ENCODE measurements around the gene GPR3. TPM values are rescaled to one million over a fixed set of nuclear protein-coding genes. Genes with fewer than 3 reads are reported as not detected.

GPR3 gene
- total and polyA plus RNA-seq, 2 of the 8 experiments (the other 6 are each of a cell fraction or from before 2014, with no cell fraction given) = 9.9 to 26.5 TPM

DNA sequence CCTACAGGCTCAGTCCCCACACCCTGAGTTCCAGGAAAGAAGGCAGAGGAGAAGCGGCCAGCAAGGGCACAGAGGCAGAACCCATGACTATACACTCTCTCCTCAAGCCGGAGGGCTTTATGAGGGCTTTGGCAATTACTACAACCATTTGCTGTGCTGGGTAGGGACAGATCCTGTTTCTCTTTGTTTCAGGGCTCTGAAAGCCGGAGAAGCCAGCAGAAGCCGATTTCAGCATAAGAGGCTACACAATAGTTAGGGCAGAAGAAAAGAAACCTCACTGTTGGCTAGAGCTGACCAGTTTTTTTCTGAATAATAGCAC is 13.9 kb downstream of the GPR3 start:
- Histone ChIP-seq H2BK15ac (ENCODE audit: low read length) (no peak overlapping the region), H3K14ac (ENCODE audit: insufficient read length) (no peak overlapping the region), H4K8ac (ENCODE audit: extremely low read depth, insufficient read depth, low read length) (no peak overlapping the region), H4K91ac (replicated peaks; ENCODE audit: insufficient read length, low read length) (no peak overlapping the region), H2AFZ (ENCODE audit: low read length) (no peak overlapping the region), H2BK5ac (ENCODE audit: low read depth, low read length) (peak overlapping the region; percentile 74), H2BK12ac (ENCODE audit: low read depth, low read length) (no peak overlapping the region), H4K5ac (ENCODE audit: insufficient read length, low read depth, low read length) (no peak overlapping the region), H3K79me1 (ENCODE audit: low read depth, low read length) (no peaks in the 10 kb centered on the region; the same call in 1 of the 2 replicates), H3K18ac (ENCODE audit: extremely low read depth, low read length) (no peak overlapping the region), H3K9ac (replicated peaks in 1 of 4; ENCODE audit: extremely low read depth in 1 of 4, low read depth in 3 of 4, low read length in 3 of 4) (peak overlapping the region in 3 of 4 experiments; percentile 29 to 43 (median 39); a peak in 4 of 7 replicates), H3K4ac (replicated peaks; ENCODE audit: insufficient read length, low read depth, low read length) (no peak overlapping the region), H3K9me3 (ENCODE audit: insufficient read depth in 2 of 2, low read depth in 1 of 2, low read length in 1 of 2) (no peaks in the 10 kb centered on the region), H2AK5ac (ENCODE audit: low read depth, low read length) (0 out of 2 replicates have a peak overlapping the region, but pooled peaks have one; percentile 10), H2BK20ac (ENCODE audit: low read length) (no peak overlapping the region), H3K36me3 (ENCODE audit: control insufficient read depth in 2 of 4, insufficient read depth in 4 of 4, low read length in 3 of 4) (peaks cover 0 to 30% (median 16%) of the 10 kb centered on the region in 4 experiments; a peak in 6 of 8 replicates), H3K4me3 (ENCODE audit: extremely low read depth in 1 of 4, insufficient read depth in 2 of 4, low read depth in 3 of 4, low read length in 4 of 4) (no peak overlapping the region), H3K27ac (ENCODE audit: low read depth, low read length) (peak overlapping the region; percentile 71), H3K27me3 (replicated peaks in 1 of 4; ENCODE audit: control insufficient read depth in 3 of 4, extremely low read depth in 1 of 4, insufficient read depth in 3 of 4, low read length in 3 of 4) (no peaks in the 10 kb centered on the region), H2BK120ac (replicated peaks; ENCODE audit: low read depth, low read length) (no peak overlapping the region), H3K4me1 (replicated peaks in 1 of 4; ENCODE audit: control insufficient read depth in 3 of 4, insufficient read depth in 4 of 4, low read length in 3 of 4) (peaks cover 9 to 30% (median 17%) of the 10 kb centered on the region in 4 experiments), H4K20me1 (replicated peaks in 1 of 2; ENCODE audit: control insufficient read depth in 1 of 2, insufficient read depth in 2 of 2, low read length in 2 of 2) (peaks cover 0 to 2% of the 10 kb centered on the region in 2 experiments), H3K56ac (replicated peaks; ENCODE audit: insufficient read length, low read depth, low read length) (no peak overlapping the region), H3K23me2 (ENCODE audit: low read depth, low read length) (no peaks in the 10 kb centered on the region), H3K4me2 (ENCODE audit: insufficient read depth in 1 of 2, low read depth in 2 of 2, low read length in 2 of 2) (peak overlapping the region in 1 of 2 experiments; percentile 24; a peak in 2 of 4 replicates), H3K23ac (ENCODE audit: insufficient read length) (no peak overlapping the region), H3K79me2 (ENCODE audit: control insufficient read depth in 1 of 2, insufficient read depth in 2 of 2, low read length in 2 of 2) (no peaks in the 10 kb centered on the region)
- POLR2A ChIA-PET (ENCODE audit: partially characterized antibody) = interaction anchor here (1.2 to 1.5 kb wide), 2 partner anchors 10 to 24 kb away, joined by 4 to 5 read pairs; no protein-coding TSS in a partner anchor
- DNase-seq (ENCODE audit: low read depth in 1 of 2, low spot score in 2 of 2) = no peak
- CTCF ChIA-PET (ENCODE audit: partially characterized antibody) = interaction anchor here (0.6 to 37.8 kb wide), 20 partner anchors 8 to 1175 kb away, joined by 3 to 863 read pairs (median 4); partner anchors contain the start of gene MAP3K6
- FAIRE-seq = no peak
- 75% methylated on average over 4 of the region's 4 CpGs; no CpG with 5 or more reads in 1 of the 2 experiments for WGBS, 2 experiments (ENCODE audit: extremely low coverage in 1 of 2, insufficient coverage in 1 of 2, insufficient read length in 1 of 2, insufficient replicate concordance in 2 of 2, low coverage in 1 of 2, low lambda C conversion rate in 2 of 2, missing lambda C conversion rate in 1 of 2)
- TF ChIP-seq, protein P1, sequence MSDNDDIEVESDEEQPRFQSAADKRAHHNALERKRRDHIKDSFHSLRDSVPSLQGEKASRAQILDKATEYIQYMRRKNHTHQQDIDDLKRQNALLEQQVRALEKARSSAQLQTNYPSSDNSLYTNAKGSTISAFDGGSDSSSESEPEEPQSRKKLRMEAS (IDR thresholded peaks at IDR 0.05) = no peak
- TF ChIP-seq, protein P2, sequence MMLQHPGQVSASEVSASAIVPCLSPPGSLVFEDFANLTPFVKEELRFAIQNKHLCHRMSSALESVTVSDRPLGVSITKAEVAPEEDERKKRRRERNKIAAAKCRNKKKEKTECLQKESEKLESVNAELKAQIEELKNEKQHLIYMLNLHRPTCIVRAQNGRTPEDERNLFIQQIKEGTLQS (IDR thresholded peaks at IDR 0.05; ENCODE audit: insufficient read depth, low read depth, low read length) = no peak

Data from H1 (cell line).